Heart left ventricle (tissue), 16 donors: ENCODE measurements around the gene LILRA6. TPM values are rescaled to one million over a fixed set of nuclear protein-coding genes. Genes with fewer than 3 reads are reported as not detected.
"Not testable (repeated sequence)": the region's sequence is repeated elsewhere in the genome, so short reads cannot be mapped to it uniquely, and the experiment has no call there.

Experiments
- ATAC-seq, 4 donors: fragments of 200-7000 bp; cut with Tn5 transposase; one replicate each; pipeline ENCODE4 v1.9.1; 2020 to 2022; ENCODE audit warnings: moderate library complexity in 4 of 4, mild to moderate bottlenecking in 3 of 4, moderate number of reproducible peaks in 1 of 4
- DNase-seq, 5 donors: peaks; one replicate each; pipeline ENCODE4 v3.0.0-alpha.2; 2020
- H3K27ac ChIP-seq, 12 donors: fragments of 200-600 bp; sonication (generic) in 4 of 12; one replicate each; pipeline versions ENCODE4 v1.5.0 to v1.8.0; 2016 to 2022; ENCODE audit warnings: mild to moderate bottlenecking in 2 of 12
- H3K27me3 ChIP-seq, 9 donors: fragments of 200-600 bp; sonication (generic) in 2 of 9; one replicate each; pipeline versions ENCODE4 v1.5.1 to v1.8.0; 2016 to 2022; ENCODE audit warnings: mild to moderate bottlenecking in 3 of 9
- H3K36me3 ChIP-seq, 9 donors: fragments of 200-600 bp; sonication (generic) in 2 of 9; one replicate each; pipeline versions ENCODE4 v1.5.0 to v1.8.0; 2018 to 2022; ENCODE audit warnings: mild to moderate bottlenecking in 2 of 9
- H3K4me1 ChIP-seq, 12 donors: fragments of 200-600 bp; sonication (generic) in 4 of 12; one replicate each; pipeline versions ENCODE4 v1.5.0 to v1.8.0; 2016 to 2022; ENCODE audit warnings: mild to moderate bottlenecking in 3 of 12
- H3K4me3 ChIP-seq, 12 donors: fragments of 200-600 bp; sonication (generic) in 4 of 12; one replicate each; pipeline versions ENCODE4 v1.5.0 to v1.8.0; 2017 to 2022; ENCODE audit warnings: mild to moderate bottlenecking in 9 of 12, moderate library complexity in 4 of 12
- H3K9me3 ChIP-seq, 12 donors: fragments of 200-600 bp; sonication (generic) in 4 of 12; one replicate each; pipeline versions ENCODE4 v1.5.0 to v1.8.0; 2016 to 2022; ENCODE audit warnings: mild to moderate bottlenecking in 1 of 12
- CTCF ChIP-seq, 12 donors: fragments of 200-600 bp; sonication (generic) in 4 of 12; IDR thresholded peaks; one replicate each; pipeline versions ENCODE4 v1.5.0 to v1.8.0; 2018 to 2022; ENCODE audit warnings: antibody characterized with exemption in 12 of 12, mild to moderate bottlenecking in 5 of 12
- POLR2A ChIP-seq, 2 donors: fragments of 450-650 bp; IDR thresholded peaks; one replicate each; pipeline ENCODE4 v1.6.1; 2017; ENCODE audit warnings: antibody characterized with exemption in 2 of 2, mild to moderate bottlenecking in 2 of 2, moderate library complexity in 2 of 2
- WGBS, 4 donors: extraction: QIAGEN DNeasy Blood & Tissue Kit in 2 of 4; methylation state at CpG; one replicate each; pipeline versions ENCODE4 v1.1.5 to v1.1.7; 2013 to 2018; 5-methylcytosine and 5-hydroxymethylcytosine counted together
- intact Hi-C, 10 donors: fragments of 100-400 bp; cut with DNase I; formaldehyde crosslinking; loops; one replicate each; pipeline versions ENCODE4 v1.11.1 to v1.14.2; 2022
- polyA plus RNA-seq, 2 donors: library from polyadenylated mRNA; stranded (reverse); fragments of 200-250 nt; gene quantifications; one replicate each; pipeline ENCODE4 v1.2.3, GENCODE V29; 2013
- total RNA-seq, 9 donors: library from RNA; depleted of rRNA in 2 of 9; stranded (reverse); fragments of >200 nt in 2 of 9; fragmentation: NEBNext Ultra II Directional in 3 of 9; extraction: Animal tissue kit (Norgen Biotek cat#: 25700) in 3 of 9; gene quantifications; one replicate each; pipeline versions ENCODE4 v1.1.0 to v1.2.4, GENCODE V29; 2016 to 2023
- donor health status: ischemic (EF 13 %, LVEDD 7.1; RV severe dilation, severe dysfunction).
- donor health status: healthy with polysubstance abuse.
- donor health status: DM: no; HTN: yes; CAD: no.
- donor health status: DM: no; HTN: no; CAD: no.
- donor health status: ischemic (EF 25% LVEDD 6.9; RV normal size, moderate dysfunction).
- donor health status: ischemic (EF 25% LVEDD 5.7; RV mildly dilated, moderate dysfunction).
- donor health status: healthy.
- donor health status: DM: yes; HTN: yes; CAD: no.
- donor health status: ischemic (EF 35%, LVEDD 5.7; RV mildly dilated, moderate dysfunction).
- donor health status: nonischemic (EF 11% LVEDD 7.7; RV severe dilation, severe dysfunction).
- donor health status: DM: yes; HTN: yes; CAD: no.
- donor health status: PGD.
- donor health status: ischemic (EF 29% LVEDD 5.4; RV normal size, mild dysfunction).
- donor health status: nonischemic (EF 23%, LVEDD 6.1; RV moderate dilation, normal function).

The LILRA6 gene
- total and polyA plus RNA-seq, 11 donors: 0.44 to 20.9 (median 1.3) TPM

DNA sequence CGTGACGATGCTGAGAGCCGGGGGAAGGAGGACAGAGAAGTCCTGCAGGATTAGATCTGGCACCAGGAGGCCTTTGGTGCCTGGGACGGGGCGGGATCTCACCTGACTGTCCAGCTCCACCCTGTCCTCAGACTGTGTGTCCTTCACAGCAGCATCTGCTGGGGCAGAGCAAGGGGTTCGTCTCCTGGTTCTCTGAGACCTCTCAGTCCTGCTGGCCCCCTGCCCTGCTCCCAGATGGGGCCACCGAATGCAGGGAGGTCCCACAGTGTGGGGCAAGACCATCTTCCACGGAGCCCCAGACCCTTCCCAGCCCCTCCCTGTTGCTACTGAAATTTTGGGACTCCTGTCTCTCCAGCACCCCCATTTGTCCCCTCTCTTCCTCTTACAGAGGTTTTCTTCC, 24.3 kb downstream of the LILRA6 start:
- Histone ChIP-seq H3K4me1 (peaks cover 0 to 4% (median 0%) of the 10 kb centered on the region in 12 donors), H3K4me3 (no peak overlapping the region), H3K27ac (no peak overlapping the region), H3K36me3 (peaks cover 0 to 27% (median 0%) of the 10 kb centered on the region in 9 donors), H3K27me3 (peaks cover 0 to 12% (median 3%) of the 10 kb centered on the region in 9 donors), H3K9me3 (no peaks in the 10 kb centered on the region)
- TF ChIP-seq POLR2A (IDR thresholded peaks at IDR 0.05) (no peak), CTCF (IDR thresholded peaks at IDR 0.05) (no peak)
- ATAC-seq: no peak
- no peak for DNase-seq
- 58 to 81% (median 76%) methylated on average over 8 of the region's 8 CpGs for WGBS, 4 donors
- intact Hi-C loops: no loop called here

DNA sequence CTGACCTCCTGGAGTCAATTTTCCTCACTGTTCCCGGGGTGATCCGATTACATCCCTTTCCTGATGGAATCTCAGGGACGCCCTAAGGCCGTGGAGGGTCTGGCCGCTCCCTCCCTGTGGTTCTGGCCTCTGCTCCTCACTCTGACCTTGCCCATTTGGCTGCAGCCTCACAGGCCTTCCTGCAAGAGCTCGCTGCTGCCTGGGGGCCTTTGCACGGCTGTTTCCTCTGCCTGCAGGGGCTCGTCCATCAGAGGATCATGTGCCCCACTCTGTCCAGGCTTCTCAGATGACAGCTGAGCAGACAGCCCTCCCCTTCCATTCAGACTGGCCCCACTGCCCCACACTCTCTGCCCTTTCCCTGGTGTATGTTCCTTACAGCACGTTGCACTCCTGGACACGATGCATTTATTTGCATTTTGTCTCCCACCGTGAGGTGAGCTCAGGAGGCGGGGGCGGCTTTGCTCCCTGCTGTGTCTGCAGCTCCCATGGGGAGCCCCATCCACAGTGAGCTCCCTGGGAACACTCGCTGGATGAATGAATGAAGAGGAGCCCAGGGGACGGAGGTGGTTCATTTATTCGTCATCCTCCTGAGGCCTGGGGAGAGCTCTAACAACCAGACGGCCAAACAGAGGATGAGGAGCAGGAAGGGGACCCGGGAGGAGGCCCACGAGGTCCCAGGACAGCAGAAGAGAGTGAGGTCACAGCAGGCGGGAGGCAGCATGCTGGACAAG, 24.9 kb downstream of the LILRA6 start:
- DNase-seq, H3K9me3 ChIP-seq, H3K27ac ChIP-seq, H3K27me3 ChIP-seq, ATAC-seq, intact Hi-C loops, H3K4me1 ChIP-seq, H3K4me3 ChIP-seq: not testable (repeated sequence)
- peaks cover 0 to 27% (median 0%) of the 10 kb centered on the region in 9 donors for H3K36me3 ChIP-seq
- WGBS, 4 donors: 56 to 69% (median 60%) methylated on average over 13 to 17 of the region's 20 CpGs

GRCh38 chr19:54216869-54217268, 25.7 kb downstream of the LILRA6 start:
- H3K4me1 ChIP-seq: no peaks in the 10 kb centered on the region
- intact Hi-C loops: no loop called here
- H3K4me3 ChIP-seq: no peak overlapping the region
- TF ChIP-seq CTCF (IDR thresholded peaks at IDR 0.05) (no peak), POLR2A (IDR thresholded peaks at IDR 0.05) (no peak)
- 81 to 93% (median 85%) methylated on average over 6 to 9 of the region's 9 CpGs for WGBS, 4 donors
- peaks cover 0 to 27% (median 0%) of the 10 kb centered on the region in 9 donors for H3K36me3 ChIP-seq
- DNase-seq (no peak), ATAC-seq (no peak)
- peaks cover 0 to under 1% (median 0%) of the 10 kb centered on the region in 9 donors for H3K27me3 ChIP-seq
- no peaks in the 10 kb centered on the region for H3K9me3 ChIP-seq
- H3K27ac ChIP-seq: no peak overlapping the region

- WGBS, 4 donors: 93 to 98% (median 96%) methylated on average over 14 to 18 of the region's 19 CpGs
- Histone ChIP-seq H3K4me1 (peaks cover under 1 to 16% (median 7%) of the 10 kb centered on the region in 12 donors), H3K36me3 (peaks cover 0 to 27% (median 0%) of the 10 kb centered on the region in 9 donors)
- H3K27ac ChIP-seq, intact Hi-C loops, H3K9me3 ChIP-seq, ATAC-seq, H3K4me3 ChIP-seq, H3K27me3 ChIP-seq, DNase-seq: not testable (repeated sequence)
Observed at GRCh38 chr19:54214734-54215133, 27.9 kb downstream of the LILRA6 start.

DNA sequence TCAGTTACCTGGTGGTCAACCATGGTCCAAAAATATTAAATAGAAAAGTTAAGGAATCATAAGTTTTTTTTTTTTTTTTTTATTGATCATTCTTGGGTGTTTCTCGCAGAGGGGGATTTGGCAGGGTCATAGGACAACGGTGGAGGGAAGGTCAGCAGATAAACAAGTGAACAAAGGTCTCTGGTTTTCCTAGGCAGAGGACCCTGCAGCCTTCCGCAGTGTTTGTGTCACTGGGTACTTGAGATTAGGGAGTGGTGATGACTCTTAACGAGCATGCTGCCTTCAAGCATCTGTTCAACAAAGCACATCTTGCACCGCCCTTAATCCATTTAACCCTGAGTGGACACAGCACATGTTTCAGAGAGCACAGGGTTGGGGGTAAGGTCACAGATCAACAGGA, 28.4 kb downstream of the LILRA6 start:
- H3K27me3 ChIP-seq, H3K9me3 ChIP-seq, H3K4me3 ChIP-seq, ATAC-seq, DNase-seq, H3K27ac ChIP-seq, intact Hi-C loops: not testable (repeated sequence)
- H3K4me1 ChIP-seq: peaks cover 5 to 21% (median 12%) of the 10 kb centered on the region in 12 donors
- H3K36me3 ChIP-seq: peaks cover 0 to 23% (median 0%) of the 10 kb centered on the region in 9 donors
- 19 to 46% (median 34%) methylated on average over 4 to 5 of the region's 5 CpGs for WGBS, 4 donors
